T47D (cell line): ENCODE measurements around the gene MYO3B.
"Not testable (repeated sequence)": the region's sequence is repeated elsewhere in the genome, so short reads cannot be mapped to it uniquely, and the experiment has no call there.

Source experiments
- DNase-seq, 2 experiments: peaks; one replicate each; pipeline versions ENCODE4 v3.0.0 to v3.0.0-alpha.2; 2011 to 2012; ENCODE audit warnings: low read depth in 1 of 2, low spot score in 1 of 2
- JUND ChIP-seq: IDR thresholded peaks from 2 replicates; pipeline ENCODE4 v1.6.1; 2012; ENCODE audit warnings: low read depth
- in situ Hi-C: cut with HindIII; loops from 2 replicates; pipeline ENCODE4 v1.10.0; 2016; ENCODE audit warnings: low sequenced_read_pairs, low pct_unique_long_range_greater_than_20kb

The MYO3B gene

DNA sequence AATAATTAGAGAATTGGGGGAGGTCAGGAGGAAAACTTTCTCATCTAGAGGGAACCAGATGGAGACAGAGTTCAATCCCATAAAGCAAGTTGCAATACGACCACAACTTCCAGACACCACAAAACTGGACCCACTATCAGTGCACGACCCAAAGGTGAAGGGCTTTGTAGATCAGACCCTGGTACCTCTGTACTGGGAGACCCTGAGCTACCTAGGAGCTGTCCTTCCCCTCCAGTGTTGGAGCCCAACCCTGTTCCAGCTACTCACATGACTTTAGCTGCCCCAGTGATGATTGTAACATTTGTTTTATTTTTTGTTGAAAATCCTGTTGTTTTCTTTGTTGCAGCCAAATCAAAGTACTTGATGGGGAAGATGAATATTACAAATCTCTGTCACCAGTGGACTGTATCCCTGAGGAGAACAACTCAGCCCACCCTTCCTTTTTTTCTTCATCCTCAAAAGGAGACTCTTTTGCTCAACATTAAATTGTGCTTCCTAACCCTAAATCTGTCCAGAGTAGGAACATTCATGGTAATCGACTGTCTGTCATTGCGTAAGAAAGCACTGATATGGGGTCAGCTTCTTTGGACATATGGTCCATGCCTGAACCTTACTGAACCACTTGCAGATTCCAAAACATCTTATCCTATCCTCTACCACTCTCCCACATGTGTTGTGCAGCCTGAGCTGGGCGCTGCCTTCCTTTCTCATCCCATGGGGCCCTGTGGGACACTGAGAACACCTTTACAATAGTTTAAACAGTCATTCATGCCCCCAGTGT lies 474.9 kb downstream of the MYO3B start:
- no peak for TF ChIP-seq JUND
- in situ Hi-C loops = no loop called here
- no peak for DNase-seq

GRCh38 chr2:170656669-170657068 lies 478.7 kb downstream of the MYO3B start:
- in situ Hi-C loops = no loop called here
- no peak for DNase-seq
- TF ChIP-seq JUND = no peak

DNA sequence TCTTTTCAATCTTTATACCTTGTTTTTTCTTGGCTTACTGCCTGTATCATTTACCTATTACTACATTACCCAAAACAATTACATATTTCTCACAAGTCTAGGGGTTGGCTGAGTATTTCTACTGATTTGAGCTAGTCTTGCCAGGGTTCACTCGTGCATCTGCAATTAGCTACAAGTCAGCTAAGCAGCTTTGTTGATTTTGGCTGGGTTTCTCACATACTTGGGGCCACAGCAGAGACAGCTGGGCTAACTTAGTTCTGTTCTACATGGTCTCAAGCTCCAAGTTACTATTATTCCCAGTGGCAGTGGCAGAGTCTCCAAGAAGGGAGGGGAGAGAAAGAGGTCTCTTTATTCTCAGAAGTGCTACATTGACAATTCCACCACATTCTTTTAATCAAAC lies 482.5 kb downstream of the MYO3B start:
- peak; percentile 4 to 36 for DNase-seq
- in situ Hi-C loops = no loop called here
- no peak for TF ChIP-seq JUND

- in situ Hi-C loops = no loop called here
- TF ChIP-seq JUND = no peak
- no peak for DNase-seq
Observed at GRCh38 chr2:170665743-170666142, 487.8 kb downstream of the MYO3B start.

GRCh38 chr2:170669909-170670308 lies 492.0 kb downstream of the MYO3B start:
- TF ChIP-seq JUND = no peak
- in situ Hi-C loops = no loop called here
- no peak for DNase-seq

GRCh38 chr2:170670651-170671050 lies 492.7 kb downstream of the MYO3B start:
- DNase-seq = no peak
- in situ Hi-C loops = no loop called here
- no peak for TF ChIP-seq JUND

GRCh38 chr2:170671079-170671478 lies 493.1 kb downstream of the MYO3B start:
- in situ Hi-C loops = no loop called here
- no peak for TF ChIP-seq JUND
- DNase-seq = no peak

DNA sequence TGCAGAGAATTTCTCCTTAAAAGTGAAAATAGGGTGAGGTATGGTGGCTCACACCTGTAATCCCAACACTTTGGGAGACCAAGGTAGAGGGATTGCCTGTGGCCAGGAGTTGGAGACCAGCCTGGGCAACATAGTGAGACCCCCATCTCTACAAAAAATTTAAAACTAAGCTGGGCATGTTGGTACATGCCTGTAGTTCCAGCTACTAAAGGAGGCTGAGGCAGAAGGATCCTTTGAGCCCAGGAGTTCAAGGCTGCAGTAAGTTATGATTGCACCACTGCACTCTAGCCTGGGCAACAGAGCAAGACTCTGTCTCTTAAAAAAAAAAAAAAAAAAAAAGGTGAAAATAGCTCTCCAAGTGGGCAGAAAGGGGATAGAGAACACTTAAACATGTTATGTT lies 496.3 kb downstream of the MYO3B start:
- DNase-seq, in situ Hi-C loops: not testable (repeated sequence)

DNA sequence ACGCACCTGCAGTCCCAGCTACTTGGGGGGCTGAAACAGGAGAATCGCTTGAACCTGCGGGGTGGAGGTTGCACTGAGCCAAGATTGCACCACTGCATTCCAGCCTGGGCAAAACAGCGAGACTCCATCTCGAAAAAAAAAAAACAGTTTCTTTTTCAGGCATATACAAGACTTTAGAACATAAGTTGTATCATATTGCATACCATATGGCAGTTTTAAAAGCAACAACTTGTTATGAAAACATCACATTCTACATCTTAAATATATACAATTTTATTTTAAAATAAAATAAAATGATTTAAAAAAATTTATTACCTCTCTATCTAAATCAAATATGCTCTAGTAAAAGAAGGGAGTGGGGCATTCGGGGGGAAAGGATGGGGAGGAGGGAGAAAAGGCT lies 497.8 kb downstream of the MYO3B start:
- no peak for TF ChIP-seq JUND
- in situ Hi-C loops = no loop called here
- DNase-seq = no peak

DNA sequence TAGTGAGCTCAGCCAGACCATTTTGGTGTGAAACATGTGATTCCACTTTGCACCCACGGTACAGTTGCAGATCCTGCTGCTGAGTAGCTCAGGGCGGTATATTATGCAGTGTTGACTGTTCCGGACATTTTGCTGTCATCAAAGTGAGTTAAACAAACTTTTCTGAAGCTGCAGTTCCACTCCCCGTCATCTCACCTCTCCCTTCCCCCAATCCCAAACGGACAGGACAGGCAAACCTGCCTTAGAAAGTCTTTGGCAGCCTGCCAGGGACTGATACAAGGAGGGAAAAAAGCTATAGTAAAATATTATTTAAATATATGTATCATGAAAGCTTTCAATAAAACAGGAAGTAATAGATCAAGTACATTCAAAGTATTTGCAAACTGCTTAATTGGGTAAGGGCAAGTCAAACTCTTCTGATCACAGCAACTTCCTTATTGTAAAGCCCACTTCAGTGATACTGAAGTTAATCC lies 501.7 kb downstream of the MYO3B start:
- peak in 1 of 2 experiments; percentile 19 for DNase-seq
- in situ Hi-C loops = no loop called here
- no peak for TF ChIP-seq JUND

GRCh38 chr2:170680172-170680941 lies 502.4 kb downstream of the MYO3B start:
- in situ Hi-C loops = no loop called here
- DNase-seq = no peak
- TF ChIP-seq JUND = no peak

GRCh38 chr2:170681311-170681710 lies 503.4 kb downstream of the MYO3B start:
- TF ChIP-seq JUND = no peak

DNA sequence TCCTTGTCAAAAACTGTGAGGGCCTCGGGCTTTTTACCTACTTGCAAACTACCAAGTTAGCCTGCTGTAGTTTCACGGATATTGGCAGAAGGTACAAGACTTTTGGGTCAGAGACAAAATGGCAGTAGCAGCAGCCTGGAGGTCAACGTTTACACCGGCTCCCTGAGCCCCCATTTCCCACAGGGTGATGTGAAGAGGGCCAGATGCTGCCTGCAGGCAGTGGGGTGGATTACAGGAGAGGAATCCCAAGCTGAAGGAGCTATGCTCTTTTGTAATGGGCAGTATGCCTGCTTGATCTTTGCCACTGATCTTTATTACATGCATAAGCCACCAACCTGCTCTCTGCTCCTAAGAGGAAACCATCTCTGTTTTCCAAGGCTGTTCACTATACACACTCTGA lies 507.6 kb downstream of the MYO3B start:
- no peak for DNase-seq
- TF ChIP-seq JUND = no peak
- in situ Hi-C loops = no loop called here

More at GRCh38 chr2:170681311-170681710, 503.4 kb downstream of the MYO3B start:
- DNase-seq = no peak
- in situ Hi-C loops = no loop called here

GRCh38 chr2:170689481-170689880 lies 511.5 kb downstream of the MYO3B start:
- no peak for TF ChIP-seq JUND
- no peak for DNase-seq
- in situ Hi-C loops = no loop called here
